Measurements from ENCODE around the gene PPP1R11. TPM values are rescaled to one million over a fixed set of nuclear protein-coding genes. Genes with fewer than 3 reads are reported as not detected.

Gene PPP1R11
- total and polyA plus RNA-seq, 2 of the 13 experiments (the other 11 are each of a cell fraction or from before 2014, with no cell fraction given): 32.1 to 58.9 TPM

- 0 out of 2 replicates have a peak, but pooled peaks have one; percentile 14 for TF ChIP-seq ETV6 (CRISPR knock-in tag; conservative IDR thresholded peaks at IDR 0.05)
- TF ChIP-seq, protein P1, sequence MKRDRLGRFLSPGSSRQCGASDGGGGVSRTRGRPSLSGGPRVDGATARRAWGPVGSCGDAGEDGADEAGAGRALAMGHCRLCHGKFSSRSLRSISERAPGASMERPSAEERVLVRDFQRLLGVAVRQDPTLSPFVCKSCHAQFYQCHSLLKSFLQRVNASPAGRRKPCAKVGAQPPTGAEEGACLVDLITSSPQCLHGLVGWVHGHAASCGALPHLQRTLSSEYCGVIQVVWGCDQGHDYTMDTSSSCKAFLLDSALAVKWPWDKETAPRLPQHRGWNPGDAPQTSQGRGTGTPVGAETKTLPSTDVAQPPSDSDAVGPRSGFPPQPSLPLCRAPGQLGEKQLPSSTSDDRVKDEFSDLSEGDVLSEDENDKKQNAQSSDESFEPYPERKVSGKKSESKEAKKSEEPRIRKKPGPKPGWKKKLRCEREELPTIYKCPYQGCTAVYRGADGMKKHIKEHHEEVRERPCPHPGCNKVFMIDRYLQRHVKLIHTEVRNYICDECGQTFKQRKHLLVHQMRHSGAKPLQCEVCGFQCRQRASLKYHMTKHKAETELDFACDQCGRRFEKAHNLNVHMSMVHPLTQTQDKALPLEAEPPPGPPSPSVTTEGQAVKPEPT (CRISPR knock-in tag; IDR thresholded peaks at IDR 0.05; ENCODE audit: low read depth): no peak
- no peak for TF ChIP-seq ZNF180 (CRISPR knock-in tag; IDR thresholded peaks at IDR 0.05; ENCODE audit: borderline replicate concordance, low read depth)
- TF ChIP-seq ZNF510 (CRISPR knock-in tag; IDR thresholded peaks at IDR 0.05; ENCODE audit: low read depth): no peak
- peak; percentile 45 for TF ChIP-seq TEAD3 (CRISPR knock-in tag; optimal IDR thresholded peaks at IDR 0.05; ENCODE audit: borderline replicate concordance)
- no peak for TF ChIP-seq XRCC5 (optimal IDR thresholded peaks at IDR 0.05; ENCODE audit: low read length)
- TF ChIP-seq, protein P2, sequence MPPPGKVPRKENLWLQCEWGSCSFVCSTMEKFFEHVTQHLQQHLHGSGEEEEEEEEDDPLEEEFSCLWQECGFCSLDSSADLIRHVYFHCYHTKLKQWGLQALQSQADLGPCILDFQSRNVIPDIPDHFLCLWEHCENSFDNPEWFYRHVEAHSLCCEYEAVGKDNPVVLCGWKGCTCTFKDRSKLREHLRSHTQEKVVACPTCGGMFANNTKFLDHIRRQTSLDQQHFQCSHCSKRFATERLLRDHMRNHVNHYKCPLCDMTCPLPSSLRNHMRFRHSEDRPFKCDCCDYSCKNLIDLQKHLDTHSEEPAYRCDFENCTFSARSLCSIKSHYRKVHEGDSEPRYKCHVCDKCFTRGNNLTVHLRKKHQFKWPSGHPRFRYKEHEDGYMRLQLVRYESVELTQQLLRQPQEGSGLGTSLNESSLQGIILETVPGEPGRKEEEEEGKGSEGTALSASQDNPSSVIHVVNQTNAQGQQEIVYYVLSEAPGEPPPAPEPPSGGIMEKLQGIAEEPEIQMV (CRISPR knock-in tag; IDR thresholded peaks at IDR 0.05; ENCODE audit: low read depth): no peak
- TF ChIP-seq ZNF567 (CRISPR knock-in tag; IDR thresholded peaks at IDR 0.05; ENCODE audit: borderline replicate concordance): peak; percentile 78; the same call in 1 of the 2 replicates
- no peak for TF ChIP-seq MTA3 (CRISPR knock-in tag; IDR thresholded peaks at IDR 0.05)
- TF ChIP-seq ATAD3A (CRISPR knock-in tag; IDR thresholded peaks at IDR 0.05): no peak
- no peak for TF ChIP-seq USF2 (IDR thresholded peaks at IDR 0.05; ENCODE audit: low read depth, low read length)
- no peak for TF ChIP-seq USF2 (CRISPR knock-in tag; IDR thresholded peaks at IDR 0.05; ENCODE audit: borderline replicate concordance)
- TF ChIP-seq ZFP41 (CRISPR knock-in tag; IDR thresholded peaks at IDR 0.05; ENCODE audit: borderline replicate concordance): no peak
- TF ChIP-seq, protein P3, sequence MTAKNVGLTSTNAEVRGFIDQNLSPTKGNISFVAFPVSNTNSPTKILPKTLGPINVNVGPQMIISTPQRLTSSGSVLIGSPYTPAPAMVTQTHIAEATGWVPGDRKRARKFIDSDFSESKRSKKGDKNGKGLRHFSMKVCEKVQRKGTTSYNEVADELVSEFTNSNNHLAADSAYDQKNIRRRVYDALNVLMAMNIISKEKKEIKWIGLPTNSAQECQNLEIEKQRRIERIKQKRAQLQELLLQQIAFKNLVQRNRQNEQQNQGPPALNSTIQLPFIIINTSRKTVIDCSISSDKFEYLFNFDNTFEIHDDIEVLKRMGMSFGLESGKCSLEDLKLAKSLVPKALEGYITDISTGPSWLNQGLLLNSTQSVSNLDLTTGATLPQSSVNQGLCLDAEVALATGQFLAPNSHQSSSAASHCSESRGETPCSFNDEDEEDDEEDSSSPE (CRISPR knock-in tag; IDR thresholded peaks at IDR 0.05): no peak; the same call in 1 of the 2 replicates
- no peak for TF ChIP-seq RNF2 (conservative IDR thresholded peaks at IDR 0.05; ENCODE audit: low read depth)
- peak; percentile 36 for TF ChIP-seq ZNF543 (CRISPR knock-in tag; IDR thresholded peaks at IDR 0.05)
- no peak for TF ChIP-seq ZBTB44 (CRISPR knock-in tag; IDR thresholded peaks at IDR 0.05)
- TF ChIP-seq ZNF570 (CRISPR knock-in tag; IDR thresholded peaks at IDR 0.05; ENCODE audit: borderline replicate concordance): no peak
- no peak for TF ChIP-seq ZSCAN22 (CRISPR knock-in tag; IDR thresholded peaks at IDR 0.05)
Observed at GRCh38 chr6:30075790-30076732, 9.1 kb downstream of the PPP1R11 start (continued).
